Left lung (tissue), 10 donors: ENCODE results near the gene PF4V1. TPM values are rescaled to one million over a fixed set of nuclear protein-coding genes. Genes with fewer than 3 reads are reported as not detected.

Source experiments
- ATAC-seq: fragments of 200-7000 bp; cut with Tn5 transposase; one replicate; pipeline ENCODE4 v1.9.1; 2020; ENCODE audit warnings: moderate library complexity
- DNase-seq, 4 donors: peaks; one replicate each; pipeline ENCODE4 v3.0.0-alpha.2; 2013 to 2020
- H3K27ac ChIP-seq, 2 donors: fragments of 200-600 bp; sonication (generic) in 1 of 2; one replicate each; pipeline versions ENCODE4 v1.5.0 to v1.8.0; 2020 to 2021
- H3K27me3 ChIP-seq, 2 donors: fragments of 200-600 bp; sonication (generic) in 1 of 2; one replicate each; pipeline versions ENCODE4 v1.5.0 to v1.8.0; 2020 to 2021
- H3K36me3 ChIP-seq, 2 donors: fragments of 200-600 bp; sonication (generic) in 1 of 2; one replicate each; pipeline versions ENCODE4 v1.5.0 to v1.8.0; 2020 to 2021
- H3K4me1 ChIP-seq, 2 donors: fragments of 200-600 bp; one replicate each; pipeline ENCODE4 v1.8.0; 2021
- H3K4me3 ChIP-seq, 2 donors: fragments of 200-600 bp; sonication (generic) in 1 of 2; one replicate each; pipeline versions ENCODE4 v1.5.0 to v1.8.0; 2020 to 2021; ENCODE audit warnings: mild to moderate bottlenecking in 1 of 2
- H3K9me3 ChIP-seq, 2 donors: fragments of 200-600 bp; sonication (generic) in 1 of 2; one replicate each; pipeline versions ENCODE4 v1.5.0 to v1.8.0; 2020 to 2021
- intact Hi-C, 2 donors: fragments of 100-400 bp; cut with DNase I; formaldehyde crosslinking; loops; one replicate each; pipeline versions ENCODE4 v1.11.2 to v1.14.2; 2022
- polyA plus RNA-seq, 6 donors: library from polyadenylated mRNA; unstranded; fragments of 120-200 nt; gene quantifications; one replicate each; pipeline ENCODE4 v1.2.1, GENCODE V29; 2013; ENCODE audit not compliant: insufficient read length in 6 of 6
- total RNA-seq, 2 donors: library from RNA; stranded (reverse); fragmentation: NEBNext Ultra II Directional; extraction: Animal tissue kit (Norgen Biotek cat#: 25700); gene quantifications; one replicate each; pipeline ENCODE4 v1.2.1, GENCODE V29; 2021
- TF ChIP-seq, protein P1 (sequence below), 2 donors: fragments of 200-600 bp; sonication (generic) in 1 of 2; IDR thresholded peaks; one replicate each; pipeline versions ENCODE4 v1.5.0 to v1.8.0; 2021; ENCODE audit warnings: antibody characterized with exemption in 2 of 2
- donor health status: DM: no; HTN: yes; CAD: no.
- donor health status: DM: no; HTN: no; CAD: no.

Gene PF4V1
- total and polyA plus RNA-seq, 8 donors, result 0.53 to 1.0 (median 0.90) TPM; not detected in 5

DNA sequence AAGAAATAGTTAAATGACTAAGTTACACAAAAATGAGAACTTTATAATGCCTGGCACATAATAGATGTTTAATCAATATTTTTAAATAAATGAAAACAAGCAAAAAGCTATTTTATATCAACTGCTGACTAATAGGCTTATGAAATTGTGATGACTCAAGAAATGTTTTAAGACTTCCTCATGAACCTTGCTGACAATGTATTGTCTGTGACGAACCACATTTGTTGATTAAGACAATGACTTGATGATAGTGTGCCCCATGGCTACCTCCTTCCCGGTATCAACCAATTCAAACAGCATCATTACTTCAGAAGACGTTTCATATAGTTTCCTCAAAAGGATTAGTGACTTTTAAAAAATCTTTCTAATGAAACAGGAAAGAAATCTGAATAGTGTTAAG, 8.8 kb upstream of the PF4V1 start:
- H3K27ac ChIP-seq, result peak overlapping the region in 1 of 2 donors; percentile 66
- TF ChIP-seq, protein P1, sequence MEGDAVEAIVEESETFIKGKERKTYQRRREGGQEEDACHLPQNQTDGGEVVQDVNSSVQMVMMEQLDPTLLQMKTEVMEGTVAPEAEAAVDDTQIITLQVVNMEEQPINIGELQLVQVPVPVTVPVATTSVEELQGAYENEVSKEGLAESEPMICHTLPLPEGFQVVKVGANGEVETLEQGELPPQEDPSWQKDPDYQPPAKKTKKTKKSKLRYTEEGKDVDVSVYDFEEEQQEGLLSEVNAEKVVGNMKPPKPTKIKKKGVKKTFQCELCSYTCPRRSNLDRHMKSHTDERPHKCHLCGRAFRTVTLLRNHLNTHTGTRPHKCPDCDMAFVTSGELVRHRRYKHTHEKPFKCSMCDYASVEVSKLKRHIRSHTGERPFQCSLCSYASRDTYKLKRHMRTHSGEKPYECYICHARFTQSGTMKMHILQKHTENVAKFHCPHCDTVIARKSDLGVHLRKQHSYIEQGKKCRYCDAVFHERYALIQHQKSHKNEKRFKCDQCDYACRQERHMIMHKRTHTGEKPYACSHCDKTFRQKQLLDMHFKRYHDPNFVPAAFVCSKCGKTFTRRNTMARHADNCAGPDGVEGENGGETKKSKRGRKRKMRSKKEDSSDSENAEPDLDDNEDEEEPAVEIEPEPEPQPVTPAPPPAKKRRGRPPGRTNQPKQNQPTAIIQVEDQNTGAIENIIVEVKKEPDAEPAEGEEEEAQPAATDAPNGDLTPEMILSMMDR (IDR thresholded peaks at IDR 0.05), result no peak
- ATAC-seq, result no peak

DNA sequence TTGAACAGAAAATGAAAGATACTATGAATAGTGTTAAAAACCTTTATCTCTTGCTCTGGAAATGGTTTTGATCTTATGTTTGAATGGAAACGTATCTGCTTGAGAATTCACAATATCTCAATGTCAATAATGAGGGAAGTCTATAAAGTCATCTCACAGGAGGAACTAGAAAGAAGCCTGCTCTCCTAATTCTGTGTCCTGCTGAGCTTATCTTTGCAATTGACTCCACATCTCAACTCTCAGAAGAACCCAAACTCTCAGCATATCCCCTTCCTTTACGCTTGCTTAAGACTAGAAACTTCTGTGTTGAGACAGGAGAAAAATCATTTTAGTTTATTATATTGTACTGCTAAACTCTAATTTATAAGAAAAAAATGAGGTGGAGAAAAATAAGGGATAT, 8.3 kb upstream of the PF4V1 start:
- H3K27me3 ChIP-seq, result no peaks in the 10 kb centered on the region
- DNase-seq (no peak), ATAC-seq (no peak)
- H3K9me3 ChIP-seq, result no peaks in the 10 kb centered on the region
- H3K4me1 ChIP-seq, result peaks cover 0 to 37% of the 10 kb centered on the region in 2 donors
- no peaks in the 10 kb centered on the region for H3K36me3 ChIP-seq
- intact Hi-C loops, result no loop called here
- H3K4me3 ChIP-seq, result no peak overlapping the region
- TF ChIP-seq, protein P1 (IDR thresholded peaks at IDR 0.05), result no peak
- peak overlapping the region in 1 of 2 donors; percentile 66 for H3K27ac ChIP-seq

More for the DNA sequence above, 8.8 kb upstream of the PF4V1 start:
- Histone ChIP-seq H3K9me3 (no peaks in the 10 kb centered on the region), H3K36me3 (no peaks in the 10 kb centered on the region), H3K27me3 (no peaks in the 10 kb centered on the region), H3K4me1 (peaks cover 0 to 37% of the 10 kb centered on the region in 2 donors), H3K4me3 (no peak overlapping the region)
- no peak for DNase-seq
- intact Hi-C loops, result no loop called here

DNA sequence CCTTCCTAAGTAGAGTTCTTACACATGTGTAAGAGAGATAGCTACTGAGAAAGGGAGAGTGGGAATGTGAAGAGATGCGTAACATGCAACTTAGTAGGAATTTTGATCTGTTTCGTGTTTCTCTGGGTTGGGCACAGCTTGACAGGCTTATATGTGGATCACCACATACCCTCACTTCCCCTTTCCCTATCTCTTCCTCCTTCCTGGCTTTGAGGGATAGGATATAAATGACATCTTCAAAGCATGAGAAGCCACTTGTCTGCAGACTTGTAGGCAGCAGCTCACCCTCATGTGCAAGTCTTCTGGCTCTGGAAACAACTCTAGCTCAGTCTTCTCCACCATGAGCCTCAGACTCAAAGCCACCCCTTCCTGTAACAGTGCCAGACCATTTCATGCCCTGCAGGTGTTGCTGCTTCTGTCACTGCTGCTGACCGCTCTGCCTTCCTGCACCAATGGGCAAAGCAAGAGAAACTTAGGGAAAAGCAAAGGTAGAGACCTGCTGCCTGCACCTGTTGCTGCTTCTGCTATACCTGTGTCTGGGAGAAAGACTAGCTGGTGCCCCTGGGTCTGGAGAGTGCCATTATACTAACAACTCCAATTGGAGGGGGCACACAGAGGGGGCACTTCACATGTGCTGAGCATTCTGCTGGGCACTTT, 5.4 kb upstream of the PF4V1 start:
- intact Hi-C loops, result no loop called here
- Histone ChIP-seq H3K4me1 (peaks cover 0 to 42% of the 10 kb centered on the region in 2 donors), H3K9me3 (no peaks in the 10 kb centered on the region), H3K27me3 (no peaks in the 10 kb centered on the region), H3K36me3 (no peaks in the 10 kb centered on the region), H3K27ac (peak overlapping the region in 1 of 2 donors; percentile 3), H3K4me3 (no peak overlapping the region)
- DNase-seq, result no peak
- peak; percentile 39 for ATAC-seq
- TF ChIP-seq, protein P1 (IDR thresholded peaks at IDR 0.05), result no peak

DNA sequence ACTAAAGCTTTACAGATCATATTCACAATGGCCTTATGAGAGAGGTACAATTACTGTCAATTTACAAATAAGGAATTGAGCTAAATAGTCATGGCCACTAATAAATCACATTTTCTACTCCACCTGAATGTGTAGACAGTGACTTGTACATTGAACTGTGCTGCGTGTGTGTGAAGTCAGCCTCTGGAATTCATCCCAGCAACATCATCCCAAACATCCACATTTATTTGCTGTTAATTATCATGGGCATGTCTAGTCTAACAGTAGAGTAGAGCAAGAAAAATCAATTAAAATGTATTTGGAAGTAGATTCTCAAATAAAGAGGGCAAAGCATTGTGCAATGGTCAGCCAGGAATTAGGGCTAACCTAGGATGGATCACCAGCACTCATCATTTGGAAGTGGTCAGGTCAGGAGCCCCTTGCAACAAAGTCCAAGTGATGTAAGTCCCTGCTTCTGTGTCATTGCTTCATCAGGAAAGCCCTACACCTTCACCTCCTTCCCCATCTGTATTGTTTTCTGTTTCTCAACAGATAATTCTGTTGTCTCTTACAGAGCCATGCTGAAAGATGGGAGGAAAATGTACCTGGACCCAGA, 4.8 kb upstream of the PF4V1 start:
- Histone ChIP-seq H3K9me3 (no peaks in the 10 kb centered on the region), H3K4me1 (peaks cover 0 to 42% of the 10 kb centered on the region in 2 donors), H3K27me3 (peaks cover 0 to 5% of the 10 kb centered on the region in 2 donors), H3K4me3 (no peak overlapping the region), H3K36me3 (no peaks in the 10 kb centered on the region), H3K27ac (no peak overlapping the region)
- intact Hi-C loops, result no loop called here
- TF ChIP-seq, protein P1 (IDR thresholded peaks at IDR 0.05), result no peak
- DNase-seq (no peak), ATAC-seq (no peak)

DNA sequence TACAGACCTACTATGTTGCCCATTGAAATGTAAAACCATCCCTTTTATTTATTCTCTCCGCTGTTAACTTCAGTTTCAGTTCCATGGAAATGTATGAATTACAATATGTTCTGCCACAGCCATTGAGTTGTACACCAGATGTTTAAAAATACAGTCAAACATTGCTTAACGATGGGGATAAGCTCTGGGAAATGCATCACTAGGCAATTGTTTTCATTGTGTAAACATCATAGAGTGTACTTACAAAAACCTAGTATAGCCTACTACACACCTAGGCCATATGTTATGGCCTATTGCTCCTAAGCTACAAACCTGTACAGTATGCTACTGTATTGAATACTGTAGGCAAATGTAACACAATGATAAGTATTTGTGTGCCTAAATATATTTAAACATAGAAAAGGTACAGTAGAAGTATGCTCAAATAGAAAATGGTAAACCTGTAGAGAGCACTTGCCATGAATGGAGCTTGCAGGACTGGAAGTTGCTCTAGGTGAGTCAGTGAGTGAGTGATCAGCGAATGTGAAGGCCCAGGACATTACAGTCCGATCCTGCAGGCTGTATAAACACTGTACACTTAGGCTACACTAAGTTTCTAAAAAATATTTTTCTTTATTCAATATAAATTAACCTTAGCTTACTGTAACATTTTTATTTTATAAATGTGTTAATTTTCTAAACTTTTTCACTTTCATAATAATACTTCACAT, 2.7 kb upstream of the PF4V1 start:
- H3K4me1 ChIP-seq, result peaks cover 0 to 29% of the 10 kb centered on the region in 2 donors
- H3K27me3 ChIP-seq, result peaks cover 0 to 11% of the 10 kb centered on the region in 2 donors
- intact Hi-C loops, result no loop called here
- DNase-seq (no peak), ATAC-seq (peak; percentile 41)
- H3K27ac ChIP-seq, result no peak overlapping the region
- H3K36me3 ChIP-seq, result no peaks in the 10 kb centered on the region
- no peaks in the 10 kb centered on the region for H3K9me3 ChIP-seq
- H3K4me3 ChIP-seq, result no peak overlapping the region
- TF ChIP-seq, protein P1 (IDR thresholded peaks at IDR 0.05), result no peak
